Stimulated activated memory B cell treated with anti-CD40 and anti-IgM and Interleukin-4, amounts not matched to agents 10 μg/mL and 1 μg/mL and 100 μg/mL, for 72 hours (primary cell): ENCODE results near the gene DOLPP1.

Source experiments
- ATAC-seq: fragments of 150-1000 bp; cut with Tn5 transposase; 2 replicates; pipeline ENCODE4 v1.10.0; 2021
- H3K27ac Mint-ChIP-seq: one replicate; pipeline ENCODE4 v1.8.0; 2022; ENCODE audit warnings: mild to moderate bottlenecking, mixed read lengths
- H3K27me3 Mint-ChIP-seq: one replicate; pipeline ENCODE4 v1.8.0; 2022; ENCODE audit warnings: mixed read lengths
- H3K36me3 Mint-ChIP-seq: one replicate; pipeline ENCODE4 v1.8.0; 2022; ENCODE audit warnings: mixed read lengths
- H3K4me1 Mint-ChIP-seq: one replicate; pipeline ENCODE4 v1.8.0; 2022; ENCODE audit warnings: mixed read lengths
- H3K4me3 Mint-ChIP-seq: one replicate; pipeline ENCODE4 v1.8.0; 2022; ENCODE audit warnings: mild to moderate bottlenecking, moderate library complexity, mixed read lengths
- H3K9me3 Mint-ChIP-seq: one replicate; pipeline ENCODE4 v1.8.0; 2022; ENCODE audit warnings: mixed read lengths

Gene DOLPP1

DNA sequence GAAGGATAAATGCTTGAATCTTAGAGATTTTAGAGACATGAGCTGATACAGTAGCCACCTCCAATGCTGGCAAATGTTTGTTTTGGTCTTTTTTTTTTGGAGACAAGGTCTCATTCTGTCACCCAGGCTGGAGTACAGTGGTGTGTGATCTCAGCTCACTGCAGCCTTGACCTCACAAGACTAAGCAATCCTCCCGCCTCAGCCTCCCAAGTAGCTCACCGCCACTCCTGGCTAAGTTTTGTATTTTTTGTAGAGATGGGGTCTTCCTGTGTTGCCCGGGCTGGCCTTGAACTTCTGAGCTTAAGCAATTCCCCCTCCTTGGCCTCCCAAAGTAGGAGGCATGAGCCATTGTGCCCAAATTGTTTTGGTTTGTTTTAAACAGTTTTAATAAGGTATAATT is 6.8 kb upstream of the DOLPP1 start:
- Mint-ChIP-seq H3K4me3 (no peak overlapping the region), H3K4me1 (peaks cover 20% of the 10 kb centered on the region), H3K9me3 (no peaks in the 10 kb centered on the region), H3K27ac (no peak overlapping the region), H3K36me3 (peaks cover 6% of the 10 kb centered on the region), H3K27me3 (no peaks in the 10 kb centered on the region)
- no peak for ATAC-seq

DNA sequence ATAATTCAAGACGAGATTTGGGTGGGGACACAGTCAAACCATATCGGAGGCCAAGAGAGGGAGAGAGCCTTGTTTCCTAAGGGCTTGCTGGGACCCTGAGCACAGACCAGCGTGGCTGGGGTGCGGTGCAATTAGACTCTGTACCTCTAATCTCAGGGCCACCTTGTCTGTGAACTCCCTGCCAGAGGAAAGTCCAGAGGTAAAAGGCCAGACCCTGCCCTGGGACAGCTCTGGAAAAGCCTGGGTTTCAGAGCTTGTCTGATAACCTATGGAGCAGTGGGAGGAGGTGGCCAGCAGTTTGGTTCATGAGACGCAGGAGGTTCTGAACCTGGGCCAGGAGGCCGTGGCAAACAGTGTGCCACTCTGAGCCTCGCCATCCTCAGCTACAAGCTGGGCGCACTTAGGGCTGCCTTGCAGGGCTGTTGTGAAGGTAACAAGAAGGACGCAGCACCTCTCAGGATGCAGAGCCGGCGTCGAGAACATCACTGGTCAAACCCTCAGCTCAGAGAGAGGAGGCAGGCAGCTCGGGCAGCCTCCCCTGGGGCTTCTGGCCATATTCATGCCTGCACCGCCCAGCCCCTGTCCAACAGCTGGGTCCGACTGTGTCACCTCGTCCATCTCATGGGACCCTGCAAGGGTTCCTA is 4.8 kb upstream of the DOLPP1 start:
- Mint-ChIP-seq H3K27me3 (no peaks in the 10 kb centered on the region), H3K4me1 (peaks cover 23% of the 10 kb centered on the region), H3K27ac (no peak overlapping the region), H3K36me3 (no peaks in the 10 kb centered on the region), H3K4me3 (no peak overlapping the region), H3K9me3 (no peaks in the 10 kb centered on the region)
- no peak for ATAC-seq

DNA sequence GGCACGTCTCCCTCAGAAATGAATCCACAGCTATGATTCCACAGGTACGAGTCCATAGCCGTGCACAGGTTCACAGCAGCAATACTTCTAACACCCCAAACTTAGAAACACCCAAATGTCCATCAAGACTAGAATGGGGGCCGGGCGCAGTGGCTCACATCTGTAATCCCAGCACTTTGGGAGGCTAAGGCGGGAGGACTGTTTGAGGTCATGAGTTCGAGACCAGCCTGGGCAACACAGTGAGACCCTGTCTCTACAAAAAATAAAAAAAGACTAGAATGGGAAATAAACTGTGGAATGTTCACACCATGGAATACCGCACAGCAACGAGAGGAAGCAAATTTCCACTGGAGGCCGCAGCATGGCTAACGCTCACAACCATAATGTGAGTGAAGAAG is 4.3 kb upstream of the DOLPP1 start:
- H3K27me3 Mint-ChIP-seq = no peaks in the 10 kb centered on the region
- no peak overlapping the region for H3K4me3 Mint-ChIP-seq
- no peaks in the 10 kb centered on the region for H3K36me3 Mint-ChIP-seq
- no peaks in the 10 kb centered on the region for H3K9me3 Mint-ChIP-seq
- peaks cover 26% of the 10 kb centered on the region for H3K4me1 Mint-ChIP-seq
- ATAC-seq = no peak
- no peak overlapping the region for H3K27ac Mint-ChIP-seq

DNA sequence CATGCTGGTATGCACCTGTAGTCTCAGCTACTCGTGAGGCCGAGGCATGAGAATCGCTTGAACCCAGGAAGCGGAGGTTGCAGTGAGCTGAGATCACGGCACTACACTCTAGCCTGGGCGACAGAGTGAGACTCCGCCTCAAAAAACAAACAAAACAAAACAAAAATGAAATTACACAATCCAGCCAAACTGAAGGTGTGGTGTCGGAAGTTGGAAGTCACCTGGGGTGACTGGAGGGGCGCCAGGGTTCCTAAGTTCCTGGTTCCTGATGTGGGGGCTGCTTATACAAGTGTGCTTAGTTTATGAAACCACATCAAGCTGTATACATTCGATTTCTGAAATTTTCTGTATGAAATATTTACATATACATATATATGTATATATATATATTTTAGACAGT is 3.7 kb upstream of the DOLPP1 start:
- H3K4me3 Mint-ChIP-seq = no peak overlapping the region
- H3K4me1 Mint-ChIP-seq = peaks cover 32% of the 10 kb centered on the region
- no peaks in the 10 kb centered on the region for H3K9me3 Mint-ChIP-seq
- H3K36me3 Mint-ChIP-seq = no peaks in the 10 kb centered on the region
- H3K27me3 Mint-ChIP-seq = no peaks in the 10 kb centered on the region
- ATAC-seq = no peak
- no peak overlapping the region for H3K27ac Mint-ChIP-seq

DNA sequence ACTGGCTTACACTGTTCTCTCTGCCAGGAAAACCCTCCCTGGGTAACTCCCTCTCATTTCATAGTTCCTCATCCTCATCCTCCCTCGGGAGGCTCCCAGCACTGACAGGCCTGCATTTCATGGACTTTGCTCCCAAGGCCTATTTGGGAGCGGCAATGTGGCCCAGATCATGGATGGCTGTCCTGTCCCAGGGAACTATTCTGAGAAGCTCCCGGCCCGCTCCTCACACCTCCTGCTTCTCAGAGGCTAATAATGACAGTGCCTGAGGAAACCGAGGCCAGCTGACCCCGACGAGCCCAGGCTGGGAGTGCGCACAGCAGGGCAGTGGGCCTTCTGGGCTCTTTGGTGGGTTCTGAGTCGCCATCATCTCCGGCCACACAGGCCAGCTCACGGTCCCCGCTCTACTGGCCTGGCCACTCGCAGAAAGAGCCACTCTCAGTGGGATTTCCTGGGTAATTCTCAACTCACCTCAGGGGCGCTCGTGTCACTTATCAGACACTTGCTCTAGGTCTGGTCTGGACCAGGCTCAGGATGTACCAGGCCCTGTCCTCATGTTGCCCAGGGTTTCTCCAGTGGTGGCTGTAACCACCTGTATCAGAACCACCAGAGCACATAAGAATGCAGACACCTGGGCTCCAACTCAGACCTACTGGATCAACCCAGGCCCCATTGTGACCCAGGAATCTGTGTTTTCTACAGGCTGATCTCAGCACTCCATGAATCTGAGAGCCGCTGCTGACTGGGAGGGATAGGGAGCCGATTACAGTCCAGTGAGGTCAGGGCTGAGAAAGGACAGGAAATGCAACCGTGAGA is 2.0 kb upstream of the DOLPP1 start:
- Mint-ChIP-seq H3K4me1 (peaks cover 41% of the 10 kb centered on the region), H3K9me3 (no peaks in the 10 kb centered on the region), H3K27ac (no peak overlapping the region), H3K36me3 (no peaks in the 10 kb centered on the region), H3K4me3 (peak overlapping the region; percentile 88), H3K27me3 (no peaks in the 10 kb centered on the region)
- no peak for ATAC-seq

DNA sequence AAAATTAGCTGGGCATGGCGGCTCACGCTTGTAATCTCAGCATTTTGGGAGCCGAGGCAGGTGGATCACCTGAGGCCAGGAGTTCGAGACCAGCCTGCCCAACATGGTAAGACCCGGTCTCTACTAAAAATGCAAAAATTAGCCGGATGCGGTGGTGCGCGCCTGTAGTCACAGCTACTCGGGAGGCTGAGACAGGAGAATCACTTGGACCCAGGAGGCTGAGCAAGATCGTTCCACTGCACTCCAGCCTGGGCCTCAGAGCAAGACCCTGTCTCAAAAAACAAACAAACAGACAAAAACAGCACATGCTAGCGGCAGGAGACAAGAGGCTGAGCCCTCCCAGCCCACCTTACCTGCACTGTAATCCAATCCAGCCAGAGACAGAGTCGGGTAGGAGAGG is 1.1 kb upstream of the DOLPP1 start:
- H3K27me3 Mint-ChIP-seq = no peaks in the 10 kb centered on the region
- H3K4me1 Mint-ChIP-seq = peaks cover 41% of the 10 kb centered on the region
- ATAC-seq = no peak
- H3K4me3 Mint-ChIP-seq = peak overlapping the region; percentile 88
- H3K36me3 Mint-ChIP-seq = peaks cover under 1% of the 10 kb centered on the region
- H3K9me3 Mint-ChIP-seq = no peaks in the 10 kb centered on the region
- no peak overlapping the region for H3K27ac Mint-ChIP-seq

DNA sequence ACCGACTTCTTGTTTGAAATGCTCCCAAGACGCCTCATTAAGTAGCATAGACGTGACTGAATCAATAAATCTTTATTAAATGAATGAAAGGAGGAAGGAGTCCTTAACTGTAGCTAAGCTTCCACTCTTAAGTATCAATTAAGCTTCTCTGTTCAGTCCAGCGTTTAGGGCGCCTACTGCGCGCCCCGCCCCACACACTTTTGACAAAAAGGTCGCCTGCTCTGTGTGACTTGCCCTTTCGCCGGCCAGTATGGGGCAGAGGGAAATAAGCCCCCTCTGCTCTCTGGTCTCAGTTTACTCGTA is 662 bp upstream of the DOLPP1 start:
- H3K27me3 Mint-ChIP-seq = no peaks in the 10 kb centered on the region
- peak overlapping the region; percentile 68 for H3K27ac Mint-ChIP-seq
- H3K4me1 Mint-ChIP-seq = peaks cover 41% of the 10 kb centered on the region
- peaks cover 5% of the 10 kb centered on the region for H3K36me3 Mint-ChIP-seq
- no peaks in the 10 kb centered on the region for H3K9me3 Mint-ChIP-seq
- peak overlapping the region; percentile 88 for H3K4me3 Mint-ChIP-seq
- no peak for ATAC-seq

DNA sequence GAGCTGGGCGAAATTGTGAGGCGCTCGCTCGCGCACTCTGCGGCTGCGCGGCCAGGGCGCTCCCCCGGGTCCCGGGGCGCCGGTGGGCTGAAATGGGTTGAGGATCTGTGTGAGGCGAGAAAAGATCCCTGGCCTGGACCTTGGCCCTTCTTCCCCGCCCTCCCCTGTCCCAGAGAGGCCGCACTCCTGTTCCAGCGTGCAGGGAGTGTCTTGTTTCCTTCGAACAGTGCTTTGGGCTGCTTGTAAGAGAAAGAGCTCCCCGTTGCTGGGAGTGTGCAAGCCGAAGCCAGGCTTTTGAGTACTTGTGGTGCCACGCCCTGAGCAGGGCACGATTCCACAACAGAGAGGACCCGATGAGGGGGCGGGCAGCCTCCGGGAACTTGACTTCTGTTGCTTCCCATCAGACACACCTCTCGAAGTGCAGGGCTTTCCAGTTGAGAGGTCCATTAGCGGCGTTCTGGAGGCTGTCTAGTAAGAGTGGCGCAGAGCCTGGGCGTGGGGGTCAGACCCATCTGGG is 535 bp downstream of the DOLPP1 start:
- ATAC-seq = no peak
- peaks cover 41% of the 10 kb centered on the region for H3K4me1 Mint-ChIP-seq
- no peaks in the 10 kb centered on the region for H3K9me3 Mint-ChIP-seq
- H3K27me3 Mint-ChIP-seq = no peaks in the 10 kb centered on the region
- H3K36me3 Mint-ChIP-seq = peaks cover 10% of the 10 kb centered on the region
- peak overlapping the region; percentile 88 for H3K4me3 Mint-ChIP-seq
- H3K27ac Mint-ChIP-seq = peak overlapping the region; percentile 68

DNA sequence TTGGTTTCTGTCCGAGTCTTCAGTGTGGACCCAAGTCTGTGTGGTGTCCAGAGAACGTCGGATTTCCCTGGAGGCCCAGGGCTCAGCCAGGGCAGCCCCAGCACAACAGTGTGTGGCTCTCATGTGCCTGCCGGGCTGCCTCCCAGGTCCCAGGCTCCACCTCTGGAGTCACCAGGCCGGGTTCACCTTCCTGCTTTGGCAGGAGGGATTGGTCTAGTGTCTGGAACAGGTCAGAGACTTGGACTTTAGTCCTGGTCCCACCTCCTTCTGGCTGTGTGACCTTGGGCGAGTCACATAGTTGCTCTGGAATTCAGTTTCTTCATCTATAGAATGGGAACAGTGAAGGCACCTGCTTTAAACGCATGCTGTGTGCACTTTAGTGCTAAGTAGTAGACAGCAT is 3.2 kb downstream of the DOLPP1 start:
- H3K27ac Mint-ChIP-seq = no peak overlapping the region
- H3K36me3 Mint-ChIP-seq = peaks cover 17% of the 10 kb centered on the region
- H3K4me1 Mint-ChIP-seq = peaks cover 32% of the 10 kb centered on the region
- no peak for ATAC-seq
- H3K4me3 Mint-ChIP-seq = no peak overlapping the region
- no peaks in the 10 kb centered on the region for H3K9me3 Mint-ChIP-seq
- no peaks in the 10 kb centered on the region for H3K27me3 Mint-ChIP-seq

DNA sequence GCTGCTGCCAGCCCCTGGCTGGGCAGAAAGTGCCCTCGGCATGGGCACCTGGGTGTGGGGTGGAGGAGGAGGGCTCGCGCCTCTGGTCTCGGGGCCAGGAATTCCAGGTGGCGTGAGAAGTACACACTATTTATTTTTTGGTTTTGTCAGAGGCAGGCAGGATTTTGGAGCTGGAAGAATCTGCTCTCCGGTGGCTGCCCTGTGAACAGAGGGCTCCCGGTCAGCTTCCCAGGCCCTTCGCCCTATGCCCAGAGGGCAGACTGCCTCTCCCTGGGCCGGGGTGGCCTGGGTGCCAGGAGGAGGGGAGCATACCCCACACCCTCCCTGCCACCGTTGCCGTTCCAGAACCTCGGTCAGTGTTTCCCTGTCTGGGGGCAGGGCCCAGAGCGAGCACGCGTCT is 8.3 kb downstream of the DOLPP1 start:
- no peak overlapping the region for H3K27ac Mint-ChIP-seq
- ATAC-seq = no peak
- H3K4me1 Mint-ChIP-seq = no peaks in the 10 kb centered on the region
- H3K9me3 Mint-ChIP-seq = no peaks in the 10 kb centered on the region
- H3K27me3 Mint-ChIP-seq = no peaks in the 10 kb centered on the region
- no peak overlapping the region for H3K4me3 Mint-ChIP-seq
- H3K36me3 Mint-ChIP-seq = peaks cover 31% of the 10 kb centered on the region

DNA sequence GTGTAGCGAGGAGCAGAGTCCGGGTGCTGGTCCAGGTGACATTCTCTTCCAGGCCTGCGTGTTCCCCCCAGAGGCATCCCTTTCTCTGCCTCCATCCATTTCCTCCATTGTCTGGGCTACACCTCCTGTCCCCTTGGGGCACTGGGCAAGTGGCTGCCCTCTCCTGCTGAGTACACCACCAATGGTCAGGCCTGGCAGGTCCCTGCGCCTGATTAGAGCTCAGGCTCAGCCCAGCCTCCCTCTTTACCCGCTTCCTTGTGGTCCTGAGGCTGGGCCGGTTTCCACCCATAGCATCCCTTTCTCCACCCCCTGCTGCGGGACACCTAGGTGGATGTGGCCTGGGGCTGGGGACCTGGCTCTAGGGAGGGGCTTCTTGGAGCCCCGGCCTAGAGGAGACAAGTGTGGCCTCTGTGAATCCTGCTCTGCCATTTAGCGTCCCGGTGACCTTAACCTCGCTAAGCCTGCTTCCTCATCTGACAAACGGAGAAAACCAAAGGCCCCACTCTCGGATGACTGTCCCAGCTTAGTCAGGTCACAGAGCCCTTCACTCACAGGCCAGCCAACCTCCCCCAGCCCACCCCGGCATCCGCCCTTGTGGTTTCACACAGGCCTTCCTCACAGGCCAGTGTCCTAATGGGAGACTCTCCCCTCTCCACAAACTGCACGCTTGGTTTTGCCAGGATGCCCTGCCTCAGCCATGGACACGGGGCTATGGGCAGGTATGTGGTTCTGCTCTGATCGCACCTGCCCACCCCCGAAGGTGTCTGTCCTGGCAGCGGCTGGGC is 12.9 kb downstream of the DOLPP1 start:
- H3K27ac Mint-ChIP-seq = no peak overlapping the region
- no peaks in the 10 kb centered on the region for H3K9me3 Mint-ChIP-seq
- H3K4me3 Mint-ChIP-seq = no peak overlapping the region
- no peak for ATAC-seq
- H3K27me3 Mint-ChIP-seq = no peaks in the 10 kb centered on the region
- no peaks in the 10 kb centered on the region for H3K4me1 Mint-ChIP-seq
- peaks cover 15% of the 10 kb centered on the region for H3K36me3 Mint-ChIP-seq

DNA sequence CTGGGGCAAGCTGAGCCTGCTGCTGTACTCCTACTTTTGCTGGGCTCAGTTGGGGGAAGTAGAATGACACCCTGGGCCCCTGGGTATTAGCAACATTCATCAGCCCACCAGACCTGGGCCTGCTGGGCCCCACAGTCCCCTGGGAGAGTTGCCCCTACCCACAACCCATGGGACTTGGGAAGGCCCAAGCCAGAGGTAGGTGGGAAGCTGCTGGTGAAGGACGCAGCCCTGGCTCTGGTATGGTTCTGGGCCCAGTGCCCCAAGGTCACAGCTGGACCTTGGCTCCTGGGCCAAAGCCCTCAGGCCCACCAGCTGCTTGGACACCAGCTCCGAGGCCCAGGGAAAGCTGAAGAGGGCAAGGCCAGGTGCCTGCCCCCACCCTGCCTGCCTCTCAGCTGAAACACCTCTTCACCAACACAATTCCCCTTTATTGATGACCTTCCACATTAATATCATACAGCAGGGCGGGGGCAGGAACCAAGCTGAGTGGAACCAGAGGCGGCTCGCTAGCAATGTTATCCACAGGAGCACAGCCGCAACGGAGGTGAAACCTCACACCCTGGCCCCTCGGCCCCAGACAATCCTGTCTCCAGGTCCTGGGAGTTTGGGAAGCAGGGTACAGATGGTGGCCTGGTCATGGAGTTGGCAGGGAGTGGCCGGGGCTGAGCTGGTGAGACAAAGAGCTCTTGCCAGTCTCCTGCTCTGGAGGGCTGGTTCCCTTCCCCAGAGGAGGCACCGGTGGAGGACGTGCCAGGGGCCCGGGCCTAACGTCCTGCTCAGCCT is 13.7 kb downstream of the DOLPP1 start:
- Mint-ChIP-seq H3K4me1 (no peaks in the 10 kb centered on the region), H3K27ac (no peak overlapping the region), H3K4me3 (no peak overlapping the region), H3K36me3 (peaks cover 14% of the 10 kb centered on the region), H3K27me3 (no peaks in the 10 kb centered on the region), H3K9me3 (no peaks in the 10 kb centered on the region)
- no peak for ATAC-seq

DNA sequence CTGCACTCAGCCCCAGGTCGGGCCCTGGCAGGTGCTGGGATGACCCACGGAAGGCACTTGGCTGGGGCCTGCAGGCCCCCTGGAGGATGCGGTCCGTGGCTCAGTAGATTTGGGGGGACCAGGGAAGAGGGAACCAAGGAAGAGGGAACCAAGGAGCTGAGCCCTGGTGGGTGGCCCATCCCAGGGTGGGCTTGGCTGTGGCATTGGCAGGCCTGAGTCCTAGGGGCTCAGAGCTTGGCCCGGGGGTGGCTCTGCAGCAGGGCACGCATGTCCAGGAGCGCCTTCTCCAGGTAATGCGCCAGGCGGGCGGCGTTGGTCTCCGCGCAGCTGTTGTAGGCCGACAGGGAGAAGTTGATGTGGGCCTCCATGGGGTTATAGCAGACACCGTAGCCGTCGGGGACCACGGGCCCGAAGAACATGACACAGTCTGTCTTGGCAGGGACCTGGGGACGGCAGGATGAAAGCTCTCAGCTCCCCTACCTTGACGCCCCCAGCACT is 14.3 kb downstream of the DOLPP1 start:
- H3K4me3 Mint-ChIP-seq = no peak overlapping the region

DNA sequence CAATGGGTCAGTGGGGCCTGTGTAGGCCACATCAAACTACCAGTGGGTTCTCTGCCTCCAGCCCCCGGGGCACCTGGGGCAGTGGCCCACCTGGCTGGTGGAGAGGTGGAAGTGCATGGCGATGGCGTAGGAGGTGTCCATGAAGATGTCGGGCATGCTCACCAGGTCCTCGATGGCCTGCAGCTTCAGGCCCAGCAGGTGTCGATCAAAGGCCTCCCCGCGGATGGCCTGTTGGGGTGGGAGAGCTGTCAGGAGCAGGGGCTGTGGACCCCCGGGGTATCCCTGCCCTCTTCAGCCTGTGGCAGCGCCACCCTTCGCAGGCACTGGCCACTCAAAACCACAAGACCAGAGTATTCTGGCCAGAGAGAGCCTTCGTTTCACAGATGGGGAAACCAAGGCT is 15.0 kb downstream of the DOLPP1 start:
- H3K4me3 Mint-ChIP-seq = no peak overlapping the region
- no peak overlapping the region for H3K27ac Mint-ChIP-seq
- H3K27me3 Mint-ChIP-seq = no peaks in the 10 kb centered on the region
- peaks cover 3% of the 10 kb centered on the region for H3K36me3 Mint-ChIP-seq
- no peak for ATAC-seq
- no peaks in the 10 kb centered on the region for H3K9me3 Mint-ChIP-seq
- no peaks in the 10 kb centered on the region for H3K4me1 Mint-ChIP-seq

More for the DNA sequence above, 14.3 kb downstream of the DOLPP1 start:
- H3K9me3 Mint-ChIP-seq = no peaks in the 10 kb centered on the region
- no peak for ATAC-seq
- no peaks in the 10 kb centered on the region for H3K4me1 Mint-ChIP-seq
- no peak overlapping the region for H3K27ac Mint-ChIP-seq
- H3K36me3 Mint-ChIP-seq = peaks cover 9% of the 10 kb centered on the region
- no peaks in the 10 kb centered on the region for H3K27me3 Mint-ChIP-seq
